Measurements from ENCODE around the gene LAPTM4A.

LAPTM4A gene

GRCh38 chr2:20079546-20080115, 28.2 kb upstream of the LAPTM4A start:
- Histone ChIP-seq H3K9me3 (ENCODE audit: low read length) (no peaks in the 10 kb centered on the region), H3F3A (ENCODE audit: insufficient read depth, low read length) (no peaks in the 10 kb centered on the region), H3K27ac (ENCODE audit: low read depth, low read length, poor library complexity, severe bottlenecking) (no peak overlapping the region), H3K79me2 (ENCODE audit: insufficient read depth, low read length) (no peaks in the 10 kb centered on the region), H4K20me1 (ENCODE audit: insufficient read depth, low read length) (no peaks in the 10 kb centered on the region), H3K27me3 (ENCODE audit: insufficient read depth, low read length) (no peaks in the 10 kb centered on the region), H3K36me3 (ENCODE audit: insufficient read depth, low read length) (no peaks in the 10 kb centered on the region), H3K4me1 (ENCODE audit: insufficient read depth, low read length, severe bottlenecking) (no peaks in the 10 kb centered on the region), H3K4me3 (ENCODE audit: low read depth, low read length, poor library complexity, severe bottlenecking) (no peak overlapping the region), H3K4me2 (ENCODE audit: low read length) (no peak overlapping the region), H3K9ac (ENCODE audit: low read length) (no peak overlapping the region), H2AFZ (ENCODE audit: low read length) (no peak overlapping the region), H3K9me2 (ENCODE audit: low read depth, low read length) (no peaks in the 10 kb centered on the region)
- TF ChIP-seq CTCF (IDR thresholded peaks at IDR 0.05; ENCODE audit: low read length) (no peak), EZH2 (IDR thresholded peaks at IDR 0.05; ENCODE audit: borderline replicate concordance, low read length) (no peak)

GRCh38 chr2:20077411-20077940, 26.0 kb upstream of the LAPTM4A start:
- TF ChIP-seq EZH2 (IDR thresholded peaks at IDR 0.05; ENCODE audit: borderline replicate concordance, low read length) (no peak), CTCF (IDR thresholded peaks at IDR 0.05; ENCODE audit: low read length) (no peak)

GRCh38 chr2:20076757-20077156, 25.3 kb upstream of the LAPTM4A start:
- Histone ChIP-seq H3K27ac (ENCODE audit: low read depth, low read length, poor library complexity, severe bottlenecking) (no peak overlapping the region), H4K20me1 (ENCODE audit: insufficient read depth, low read length) (no peaks in the 10 kb centered on the region), H3K9me2 (ENCODE audit: low read depth, low read length) (no peaks in the 10 kb centered on the region), H3K79me2 (ENCODE audit: insufficient read depth, low read length) (no peaks in the 10 kb centered on the region), H3F3A (ENCODE audit: insufficient read depth, low read length) (no peaks in the 10 kb centered on the region), H3K9ac (ENCODE audit: low read length) (no peak overlapping the region), H3K4me2 (ENCODE audit: low read length) (no peak overlapping the region), H3K9me3 (ENCODE audit: low read length) (no peaks in the 10 kb centered on the region), H3K36me3 (ENCODE audit: insufficient read depth, low read length) (no peaks in the 10 kb centered on the region), H3K4me3 (ENCODE audit: low read depth, low read length, poor library complexity, severe bottlenecking) (no peak overlapping the region), H3K4me1 (ENCODE audit: insufficient read depth, low read length, severe bottlenecking) (no peaks in the 10 kb centered on the region), H2AFZ (ENCODE audit: low read length) (no peak overlapping the region), H3K27me3 (ENCODE audit: insufficient read depth, low read length) (no peaks in the 10 kb centered on the region)
- TF ChIP-seq EZH2 (IDR thresholded peaks at IDR 0.05; ENCODE audit: borderline replicate concordance, low read length) (no peak), CTCF (IDR thresholded peaks at IDR 0.05; ENCODE audit: low read length) (no peak)

More at GRCh38 chr2:20077411-20077940, 26.0 kb upstream of the LAPTM4A start:
- H3K9me3 ChIP-seq (ENCODE audit: low read length): no peaks in the 10 kb centered on the region
- H3K4me3 ChIP-seq (ENCODE audit: low read depth, low read length, poor library complexity, severe bottlenecking): no peak overlapping the region
- no peaks in the 10 kb centered on the region for H4K20me1 ChIP-seq (ENCODE audit: insufficient read depth, low read length)
- H3K9me2 ChIP-seq (ENCODE audit: low read depth, low read length): no peaks in the 10 kb centered on the region
- H3F3A ChIP-seq (ENCODE audit: insufficient read depth, low read length): no peaks in the 10 kb centered on the region
- H3K79me2 ChIP-seq (ENCODE audit: insufficient read depth, low read length): no peaks in the 10 kb centered on the region
- H3K4me2 ChIP-seq (ENCODE audit: low read length): no peak overlapping the region
- H3K27ac ChIP-seq (ENCODE audit: low read depth, low read length, poor library complexity, severe bottlenecking): no peak overlapping the region
- no peaks in the 10 kb centered on the region for H3K27me3 ChIP-seq (ENCODE audit: insufficient read depth, low read length)
- H3K4me1 ChIP-seq (ENCODE audit: insufficient read depth, low read length, severe bottlenecking): no peaks in the 10 kb centered on the region
- H3K36me3 ChIP-seq (ENCODE audit: insufficient read depth, low read length): no peaks in the 10 kb centered on the region
- no peak overlapping the region for H2AFZ ChIP-seq (ENCODE audit: low read length)
- H3K9ac ChIP-seq (ENCODE audit: low read length): no peak overlapping the region
